GM20000 (cell line): ENCODE data around the gene ZBTB5.

Source experiments
- DNase-seq: peaks from one replicate; pipeline ENCODE4 v3.0.0; 2012; ENCODE audit warnings: low spot score
- CTCF ChIP-seq: IDR thresholded peaks from 2 replicates; pipeline ENCODE4 v1.5.1; 2012; ENCODE audit warnings: mild to moderate bottlenecking, control low read depth; ENCODE audit errors: extremely low read depth, missing control alignments

The ZBTB5 gene

DNA sequence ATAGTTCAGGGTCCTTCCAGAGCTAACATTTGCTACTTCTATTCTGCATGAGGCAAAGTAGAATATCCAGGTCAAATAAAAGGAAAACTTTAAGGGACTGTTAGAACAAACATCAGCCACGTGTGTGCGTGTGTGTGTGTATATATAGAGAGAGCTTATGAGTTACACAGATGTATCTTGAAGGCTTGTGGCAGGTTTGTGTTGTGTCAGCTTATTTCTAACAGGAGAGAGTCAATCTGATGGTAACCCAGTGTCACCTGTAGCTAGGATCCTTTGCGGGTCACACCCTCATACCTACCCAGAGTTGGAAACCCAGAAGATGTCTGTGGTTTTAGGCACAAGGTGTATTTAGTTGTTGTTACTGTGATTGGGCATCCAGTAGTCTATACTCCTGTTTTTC lies 33.2 kb upstream of the ZBTB5 start:
- TF ChIP-seq CTCF, result no peak

GRCh38 chr9:37497320-37497719 lies 32.1 kb upstream of the ZBTB5 start:
- no peak for DNase-seq
- no peak for TF ChIP-seq CTCF

More for the DNA sequence above, 33.2 kb upstream of the ZBTB5 start:
- no peak for DNase-seq

DNA sequence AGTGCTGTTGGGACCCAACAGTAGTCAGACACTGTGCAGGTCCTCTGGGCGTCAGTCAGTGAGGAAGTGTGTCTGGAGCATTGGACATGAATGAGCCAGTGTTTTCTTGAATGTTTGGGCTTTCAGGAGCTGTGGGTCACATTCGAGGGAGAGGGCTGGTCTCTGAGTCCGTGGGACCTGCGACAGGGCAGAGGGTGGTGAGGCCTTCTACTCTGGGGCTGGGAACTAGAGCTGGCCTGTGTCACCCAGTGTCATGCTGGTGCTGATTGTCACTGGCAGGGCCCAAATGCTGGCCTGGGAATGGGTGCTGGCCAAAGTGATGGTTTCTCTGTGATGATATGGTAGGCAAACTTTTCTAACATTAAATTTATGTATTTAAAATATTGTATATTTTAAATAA lies 30.8 kb upstream of the ZBTB5 start:
- no peak for DNase-seq
- TF ChIP-seq CTCF, result no peak

GRCh38 chr9:37495571-37495970 lies 30.3 kb upstream of the ZBTB5 start:
- no peak for TF ChIP-seq CTCF
- no peak for DNase-seq

DNA sequence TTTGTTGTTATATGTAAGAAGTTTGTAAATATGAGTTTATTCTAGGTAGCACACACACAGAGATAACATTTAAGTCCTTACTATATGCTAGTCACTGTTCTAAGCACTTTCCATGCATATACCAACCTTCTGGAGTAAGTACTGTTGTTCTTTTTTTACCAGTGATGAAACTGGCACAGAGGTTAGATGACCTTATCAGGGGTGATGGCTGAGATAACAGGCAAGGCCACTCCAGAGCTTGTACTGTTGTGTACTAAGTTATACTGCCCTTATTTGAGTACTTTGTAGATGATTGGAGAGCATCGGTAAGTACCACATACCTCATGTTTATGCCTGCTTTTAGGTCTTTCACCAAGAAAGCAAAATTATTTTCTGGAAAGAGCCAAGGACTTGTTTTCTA lies 26.7 kb upstream of the ZBTB5 start:
- DNase-seq, result no peak
- no peak for TF ChIP-seq CTCF

DNA sequence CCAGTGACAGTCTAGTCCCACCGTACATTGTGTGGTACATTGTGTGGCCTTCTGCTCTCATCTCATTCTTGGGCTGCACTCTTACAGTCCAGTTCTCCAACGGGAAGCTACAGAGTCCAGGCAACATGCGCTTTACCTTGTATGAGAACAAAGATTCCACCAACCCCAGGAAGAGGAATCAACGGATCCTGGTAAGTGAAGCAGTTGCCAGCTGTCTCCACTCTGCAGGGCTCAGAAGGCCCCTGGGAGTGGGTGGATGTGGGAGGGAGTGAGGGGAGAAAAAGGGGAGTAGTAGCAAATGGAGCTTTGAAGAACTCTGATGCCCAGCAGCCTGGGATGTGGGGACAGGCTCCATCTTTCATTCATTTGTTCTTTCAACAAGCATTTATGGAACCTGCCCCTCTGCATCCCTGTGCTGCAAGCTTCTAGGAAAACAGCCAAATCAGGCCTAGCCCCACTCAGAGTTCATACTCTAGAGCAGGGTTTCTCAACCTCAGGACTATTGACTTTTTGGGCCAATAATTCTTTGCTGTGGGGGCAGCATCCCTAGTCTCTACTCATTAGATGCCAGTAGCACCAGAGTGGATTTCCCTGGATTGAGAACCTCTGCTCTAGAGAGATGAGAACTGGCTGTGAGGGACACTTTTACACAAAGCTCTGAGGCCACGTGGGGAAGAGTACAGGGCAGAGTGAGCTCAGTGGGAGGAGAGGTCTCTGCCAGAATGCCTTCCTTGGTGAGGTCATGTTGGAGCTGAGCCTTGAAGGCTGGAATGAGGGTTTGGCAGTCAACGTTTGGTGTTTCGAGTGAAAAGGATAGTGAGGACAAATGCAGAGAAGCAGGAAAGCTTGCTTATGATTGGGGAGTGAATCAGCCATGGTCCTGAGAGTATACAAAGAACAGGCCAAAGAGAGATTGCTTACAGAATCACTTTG lies 21.6 kb upstream of the ZBTB5 start:
- DNase-seq, result no peak
- no peak for TF ChIP-seq CTCF

DNA sequence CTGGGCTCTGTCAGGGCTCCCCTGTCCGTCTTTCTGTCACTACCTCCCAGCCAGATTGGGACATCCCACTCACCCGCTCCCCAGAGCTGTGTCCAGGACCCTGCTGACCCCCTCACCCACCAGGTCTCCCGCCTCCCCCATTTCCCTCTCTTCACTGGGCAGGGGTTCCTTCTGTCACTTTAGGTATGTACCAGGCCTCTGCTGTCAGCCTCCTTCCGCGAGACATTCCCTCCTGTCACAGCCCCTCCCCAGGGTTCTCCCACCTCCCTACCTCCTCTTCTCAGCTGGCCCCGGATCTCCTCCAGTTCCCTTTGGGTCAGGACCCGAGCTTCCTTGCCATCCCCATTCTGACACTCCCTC lies 21.0 kb upstream of the ZBTB5 start:
- TF ChIP-seq CTCF, result no peak
- no peak for DNase-seq
